GM19193 (cell line): ENCODE measurements around the gene RHEBL1.

ENCODE experiments used
- POLR2A ChIP-seq: IDR thresholded peaks from 4 replicates; pipeline ENCODE4 v1.6.1; 2011; ENCODE audit not compliant: insufficient read depth, insufficient read length; ENCODE audit errors: extremely low read depth

RHEBL1 gene

GRCh38 chr12:49093792-49094159 is 24.0 kb upstream of the RHEBL1 start:
- TF ChIP-seq POLR2A: no peak

DNA sequence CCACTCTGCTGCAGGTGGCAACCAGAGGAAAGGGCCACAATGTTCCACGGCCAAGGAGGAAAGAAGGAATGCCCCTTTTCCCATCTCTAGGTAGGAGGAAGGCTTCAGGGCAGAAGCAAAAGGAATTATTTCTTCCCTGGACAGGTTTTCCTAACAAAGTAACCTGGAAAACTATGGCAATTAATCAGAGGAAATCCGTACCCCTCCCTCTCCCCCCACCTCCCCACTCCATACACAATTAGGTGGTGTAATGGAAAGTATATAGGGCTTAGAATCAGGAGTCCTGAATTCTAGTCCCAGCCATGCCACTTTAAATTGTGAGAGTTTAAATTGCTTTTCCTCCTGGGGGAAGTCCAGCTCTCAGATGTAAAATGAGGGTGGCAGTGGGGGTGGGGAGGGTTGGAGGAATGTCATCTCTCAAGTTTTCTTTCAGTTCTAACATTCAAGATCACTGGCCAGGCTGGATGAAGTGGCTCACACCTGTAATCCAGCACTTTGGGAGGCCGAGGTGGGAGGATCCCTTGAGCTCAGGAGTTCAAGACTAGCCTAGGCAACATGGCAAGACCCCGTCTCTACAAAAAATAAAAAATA is 23.1 kb upstream of the RHEBL1 start:
- no peak for TF ChIP-seq POLR2A

- no peak for TF ChIP-seq POLR2A
These were observed 22.5 kb upstream of the RHEBL1 start for GRCh38 chr12:49092086-49092815.

DNA sequence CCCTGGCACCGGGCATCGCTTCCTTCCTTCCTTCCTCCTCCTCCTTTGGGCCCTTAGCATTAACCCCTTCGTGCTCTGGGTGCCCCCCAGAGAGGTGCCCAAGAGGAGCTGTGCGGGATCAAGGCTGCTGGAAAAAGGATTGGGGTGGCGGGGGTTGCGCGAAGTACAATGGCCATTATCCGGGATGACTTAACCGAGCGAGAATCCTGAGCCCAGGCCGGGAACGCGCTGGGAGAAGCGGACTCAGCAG is 22.0 kb upstream of the RHEBL1 start:
- no peak for TF ChIP-seq POLR2A

GRCh38 chr12:49091056-49091835 is 21.5 kb upstream of the RHEBL1 start:
- TF ChIP-seq POLR2A: no peak

DNA sequence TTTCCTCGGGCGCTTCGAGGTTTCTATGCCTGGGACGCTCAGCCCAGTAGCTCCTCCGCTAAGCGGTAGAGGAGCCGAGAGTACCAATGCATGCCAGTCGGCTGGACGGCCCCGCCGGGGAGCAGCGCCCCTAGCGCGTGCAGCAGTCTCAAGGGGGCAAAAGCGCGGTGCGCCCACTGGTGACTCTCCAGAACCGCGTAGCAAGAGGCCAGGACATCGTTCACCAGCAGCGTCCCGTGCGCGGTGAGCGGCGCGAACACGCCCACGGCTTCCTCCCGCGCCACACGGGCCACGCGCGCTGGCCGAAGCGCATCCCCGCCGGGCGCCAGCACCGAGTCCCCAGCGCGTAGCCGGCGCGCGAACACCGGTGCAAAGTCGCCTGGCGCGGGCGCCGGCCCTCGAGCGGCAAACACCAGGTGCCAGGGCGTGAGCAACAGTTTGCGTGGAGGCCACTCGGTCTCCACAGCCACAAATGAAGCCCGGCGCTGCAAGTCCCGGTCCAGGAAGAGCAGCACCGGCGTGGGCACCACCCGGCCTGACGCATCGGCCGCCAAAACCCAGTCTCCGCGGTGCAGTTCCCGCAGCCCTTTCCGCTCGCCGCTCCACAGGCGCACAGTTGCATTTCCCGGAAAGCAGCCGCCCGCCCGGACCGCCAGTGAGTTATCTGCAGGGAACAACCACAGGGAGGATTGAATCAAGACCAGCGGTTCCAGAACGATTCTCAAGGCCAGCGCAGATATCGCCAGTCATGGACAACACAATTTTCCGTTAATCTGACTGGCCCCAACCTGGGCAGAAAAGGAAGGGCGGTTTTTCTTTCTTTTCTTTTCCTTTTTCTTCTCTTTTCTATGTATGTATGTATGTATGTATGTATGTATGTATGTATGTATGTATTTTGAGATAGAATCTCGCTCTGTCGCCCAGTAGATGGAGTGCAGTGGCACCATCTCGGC is 20.3 kb upstream of the RHEBL1 start:
- no peak for TF ChIP-seq POLR2A

DNA sequence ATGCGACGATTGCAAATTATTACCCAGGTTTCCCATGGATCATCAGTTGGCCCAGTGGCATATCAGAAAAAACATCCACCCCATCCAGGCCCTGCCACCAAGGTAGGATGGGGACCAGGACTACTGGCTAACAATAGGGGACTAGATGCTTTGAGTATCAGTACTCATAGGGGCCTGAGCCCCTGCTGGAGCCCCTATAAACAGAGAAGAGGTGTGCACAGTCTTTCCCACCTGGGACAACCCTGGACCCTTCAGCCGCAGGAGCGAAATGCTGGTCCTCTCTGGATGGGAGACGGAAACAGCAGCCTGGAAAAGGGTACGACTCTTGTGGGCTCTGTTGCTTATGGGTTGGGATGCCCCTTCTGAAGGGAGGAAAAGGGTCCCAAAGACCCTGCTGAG is 19.2 kb upstream of the RHEBL1 start:
- TF ChIP-seq POLR2A: no peak

GRCh38 chr12:49088150-49088931 is 18.6 kb upstream of the RHEBL1 start:
- TF ChIP-seq POLR2A: no peak

GRCh38 chr12:49086116-49086515 is 16.3 kb upstream of the RHEBL1 start:
- TF ChIP-seq POLR2A: no peak

- TF ChIP-seq POLR2A: no peak
These were observed 14.7 kb upstream of the RHEBL1 start for GRCh38 chr12:49084438-49084837.

DNA sequence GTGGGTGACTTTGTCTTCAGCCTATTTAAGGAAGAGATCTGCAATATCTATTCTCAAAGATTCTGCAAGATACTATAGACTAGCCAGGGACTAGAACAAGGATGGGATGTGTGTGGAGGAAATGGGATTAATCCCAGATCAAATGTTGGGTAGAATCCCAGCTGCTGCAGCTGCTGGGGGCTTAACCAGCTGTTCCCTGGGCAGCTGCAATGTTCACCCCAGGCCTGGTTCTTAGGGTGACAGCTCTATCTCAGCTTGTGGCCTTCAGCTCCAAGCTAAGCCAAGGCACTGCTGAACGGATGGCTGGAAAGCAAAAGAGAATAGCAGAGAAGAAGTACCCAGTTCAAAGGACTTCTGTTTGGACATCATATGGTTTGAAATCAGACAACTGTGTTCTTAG is 10.0 kb upstream of the RHEBL1 start:
- no peak for TF ChIP-seq POLR2A

GRCh38 chr12:49070971-49071370 is 1.2 kb upstream of the RHEBL1 start:
- no peak for TF ChIP-seq POLR2A

- no peak for TF ChIP-seq POLR2A
These were observed 786 bp downstream of the RHEBL1 start for GRCh38 chr12:49068879-49069506.

GRCh38 chr12:49066120-49066519 is 3.7 kb downstream of the RHEBL1 start:
- no peak for TF ChIP-seq POLR2A

- no peak for TF ChIP-seq POLR2A
These were observed 5.0 kb downstream of the RHEBL1 start for GRCh38 chr12:49064767-49065152.

GRCh38 chr12:49061157-49061650 is 8.6 kb downstream of the RHEBL1 start:
- no peak for TF ChIP-seq POLR2A
